Pancreas (tissue), 10 donors: ENCODE data around the gene TCF7L2. TPM values are rescaled to one million over a fixed set of nuclear protein-coding genes. Genes with fewer than 3 reads are reported as not detected.

ENCODE experiments used
- ATAC-seq, 4 donors: fragments of 200-7000 bp; cut with Tn5 transposase; one replicate each; pipeline versions ENCODE4 v1.8.0 to v1.9.1; 2020; ENCODE audit warnings: mild to moderate bottlenecking in 4 of 4, moderate library complexity in 4 of 4
- DNase-seq, 6 donors: peaks; one replicate each; pipeline ENCODE4 v3.0.0-alpha.2; 2020
- FAIRE-seq: peaks from 2 replicates; lab custom pipeline; 2012; peaks lifted over from hg19 to GRCh38; lab: Jason Lieb, UNC
- H3K27ac ChIP-seq, 4 donors: fragments of 200-600 bp; sonication (generic); 1 replicate in 3 of 4; 2 replicates in 1 of 4; pipeline versions ENCODE4 v1.5.0 to v1.8.0; 2020
- H3K27me3 ChIP-seq, 4 donors: fragments of 200-600 bp; one replicate each; pipeline ENCODE4 v1.8.0; 2021
- H3K36me3 ChIP-seq, 3 donors: fragments of 200-600 bp; sonication (generic) in 1 of 3; one replicate each; pipeline versions ENCODE4 v1.5.0 to v1.8.0; 2020 to 2021
- H3K4me1 ChIP-seq, 3 donors: fragments of 200-600 bp; one replicate each; pipeline ENCODE4 v1.8.0; 2021
- H3K4me3 ChIP-seq, 4 donors: fragments of 200-600 bp; sonication (generic) in 2 of 4; one replicate each; pipeline versions ENCODE4 v1.5.0 to v1.8.0; 2020 to 2021
- H3K9me3 ChIP-seq, 4 donors: fragments of 200-600 bp; one replicate each; pipeline ENCODE4 v1.8.0; 2021
- WGBS, 2 donors: extraction: QIAGEN DNeasy Blood & Tissue Kit; methylation state at CpG; one replicate each; pipeline ENCODE4 v1.1.7; 2013; 5-methylcytosine and 5-hydroxymethylcytosine counted together
- intact Hi-C, 3 donors: fragments of 100-400 bp; cut with DNase I; formaldehyde crosslinking; loops; one replicate each; pipeline versions ENCODE4 v1.11.1 to v1.14.2; 2022
- polyA plus RNA-seq, 2 donors: library from polyadenylated mRNA; stranded (reverse); fragments of 200-250 nt; gene quantifications; one replicate each; pipeline ENCODE4 v1.2.3, GENCODE V29; 2013
- total RNA-seq, 6 donors: library from RNA; stranded (reverse); fragmentation: NEBNext Ultra II Directional in 4 of 6; extraction: Animal tissue kit (Norgen Biotek cat#: 25700) in 4 of 6; gene quantifications; one replicate each; pipeline versions ENCODE4 v1.2.1 to v1.2.4, GENCODE V29; 2021 to 2023
- TF ChIP-seq, protein P1 (sequence below), 4 donors: fragments of 200-600 bp; sonication (generic) in 3 of 4; IDR thresholded peaks; one replicate each; pipeline versions ENCODE4 v1.5.0 to v1.8.0; 2021; ENCODE audit warnings: antibody characterized with exemption in 4 of 4
- donor health status: healthy with polysubstance abuse.
- donor health status: DM: no; HTN: no; CAD: no; lungs with moderate emphysema.
- donor health status: DM: no; HTN: no; CAD: no.
- donor health status: control.
- donor health status: control.
- donor health status: Bipolar disorder and iron deficiency.
- donor health status: DM: yes; HTN: yes; CAD: no.
- donor health status: DM: no; HTN: no; CAD: no.
- donor health status: DM: no; HTN: no; CAD: no.
- donor health status: DM: yes; HTN: yes; CAD: no.

The TCF7L2 gene
- total and polyA plus RNA-seq, 8 donors, result 7.9 to 22.3 (median 11.6) TPM

DNA sequence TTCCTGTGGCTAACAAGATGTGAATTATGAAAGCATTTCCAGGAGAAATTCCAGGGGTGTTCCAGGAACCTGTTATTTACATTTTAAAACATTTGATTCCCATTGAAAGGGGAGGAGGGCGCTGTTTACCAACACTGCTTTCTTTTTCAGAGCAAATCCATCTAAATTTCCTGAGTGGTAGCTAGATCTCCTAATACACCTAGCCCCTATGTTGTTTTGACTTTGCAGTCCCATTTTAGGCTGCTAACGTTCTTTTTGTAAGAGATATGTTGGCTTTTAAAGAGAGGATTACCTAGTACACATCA lies 130.8 kb downstream of the TCF7L2 start:
- Histone ChIP-seq H3K4me1 (peaks cover 0 to 2% (median 0%) of the 10 kb centered on the region in 3 donors), H3K36me3 (no peaks in the 10 kb centered on the region), H3K27me3 (no peaks in the 10 kb centered on the region), H3K27ac (no peak overlapping the region), H3K9me3 (no peaks in the 10 kb centered on the region), H3K4me3 (no peak overlapping the region)
- 77 to 79% methylated on average over 2 of the region's 2 CpGs for WGBS, 2 donors
- DNase-seq (no peak), FAIRE-seq (no peak), ATAC-seq (no peak)
- intact Hi-C loops, result no loop called here
- TF ChIP-seq, protein P1, sequence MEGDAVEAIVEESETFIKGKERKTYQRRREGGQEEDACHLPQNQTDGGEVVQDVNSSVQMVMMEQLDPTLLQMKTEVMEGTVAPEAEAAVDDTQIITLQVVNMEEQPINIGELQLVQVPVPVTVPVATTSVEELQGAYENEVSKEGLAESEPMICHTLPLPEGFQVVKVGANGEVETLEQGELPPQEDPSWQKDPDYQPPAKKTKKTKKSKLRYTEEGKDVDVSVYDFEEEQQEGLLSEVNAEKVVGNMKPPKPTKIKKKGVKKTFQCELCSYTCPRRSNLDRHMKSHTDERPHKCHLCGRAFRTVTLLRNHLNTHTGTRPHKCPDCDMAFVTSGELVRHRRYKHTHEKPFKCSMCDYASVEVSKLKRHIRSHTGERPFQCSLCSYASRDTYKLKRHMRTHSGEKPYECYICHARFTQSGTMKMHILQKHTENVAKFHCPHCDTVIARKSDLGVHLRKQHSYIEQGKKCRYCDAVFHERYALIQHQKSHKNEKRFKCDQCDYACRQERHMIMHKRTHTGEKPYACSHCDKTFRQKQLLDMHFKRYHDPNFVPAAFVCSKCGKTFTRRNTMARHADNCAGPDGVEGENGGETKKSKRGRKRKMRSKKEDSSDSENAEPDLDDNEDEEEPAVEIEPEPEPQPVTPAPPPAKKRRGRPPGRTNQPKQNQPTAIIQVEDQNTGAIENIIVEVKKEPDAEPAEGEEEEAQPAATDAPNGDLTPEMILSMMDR (IDR thresholded peaks at IDR 0.05), result no peak

DNA sequence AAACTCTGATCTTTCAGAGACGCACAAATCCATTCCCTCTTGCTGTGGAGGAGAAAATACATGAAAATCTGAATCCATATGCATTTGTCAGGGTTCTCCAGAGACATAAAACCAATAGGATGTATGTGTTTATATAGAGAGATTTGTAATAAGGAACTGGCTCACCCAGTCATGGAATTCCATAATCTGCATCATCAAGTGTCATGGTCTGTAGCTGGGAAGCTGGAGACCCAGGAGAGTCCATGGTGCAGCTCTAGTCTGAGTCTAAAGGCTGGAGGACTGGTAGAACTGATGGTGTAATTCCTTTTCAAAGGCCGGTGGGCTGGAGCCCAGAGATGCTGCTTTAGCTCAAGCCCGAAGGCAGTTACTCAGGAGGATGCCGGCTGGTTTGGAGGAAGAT lies 134.0 kb downstream of the TCF7L2 start:
- intact Hi-C loops, result no loop called here
- no peaks in the 10 kb centered on the region for H3K27me3 ChIP-seq
- DNase-seq (no peak), FAIRE-seq (no peak), ATAC-seq (no peak)
- no peaks in the 10 kb centered on the region for H3K36me3 ChIP-seq
- H3K4me1 ChIP-seq, result peaks cover 14 to 20% (median 17%) of the 10 kb centered on the region in 3 donors
- TF ChIP-seq, protein P1 (IDR thresholded peaks at IDR 0.05), result no peak
- WGBS, 2 donors, result 97 to 100% methylated on average over 4 of the region's 4 CpGs
- H3K9me3 ChIP-seq, result no peaks in the 10 kb centered on the region
- no peak overlapping the region for H3K27ac ChIP-seq
- no peak overlapping the region for H3K4me3 ChIP-seq

DNA sequence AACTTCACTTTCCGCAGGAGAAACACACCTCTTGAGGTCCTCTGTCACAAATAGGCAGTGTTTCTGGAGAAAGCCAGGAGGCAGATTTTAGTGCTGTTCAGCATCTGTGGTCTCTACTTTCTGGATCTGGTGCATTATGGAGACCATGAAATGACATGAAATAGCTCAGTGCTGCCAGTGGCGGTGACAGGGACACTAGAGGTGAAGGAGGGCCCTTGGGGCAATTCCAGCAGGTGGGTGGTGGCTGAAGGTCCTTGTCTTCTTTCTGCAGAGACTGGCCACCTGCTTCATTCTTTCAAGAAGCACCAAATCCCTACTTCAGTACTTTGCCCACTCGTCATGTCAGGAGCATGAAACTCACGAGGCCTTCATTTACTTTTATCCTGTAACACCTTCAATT lies 135.7 kb downstream of the TCF7L2 start:
- DNase-seq, result no peak
- Histone ChIP-seq H3K4me1 (peaks cover 14 to 20% (median 17%) of the 10 kb centered on the region in 3 donors), H3K36me3 (no peaks in the 10 kb centered on the region), H3K4me3 (no peak overlapping the region), H3K27ac (no peak overlapping the region), H3K9me3 (no peaks in the 10 kb centered on the region), H3K27me3 (no peaks in the 10 kb centered on the region)
- TF ChIP-seq, protein P1 (IDR thresholded peaks at IDR 0.05), result no peak
- 83 to 84% methylated on average over 4 of the region's 4 CpGs for WGBS, 2 donors
- no peak for ATAC-seq
- intact Hi-C loops, result no loop called here
- FAIRE-seq, result no peak

DNA sequence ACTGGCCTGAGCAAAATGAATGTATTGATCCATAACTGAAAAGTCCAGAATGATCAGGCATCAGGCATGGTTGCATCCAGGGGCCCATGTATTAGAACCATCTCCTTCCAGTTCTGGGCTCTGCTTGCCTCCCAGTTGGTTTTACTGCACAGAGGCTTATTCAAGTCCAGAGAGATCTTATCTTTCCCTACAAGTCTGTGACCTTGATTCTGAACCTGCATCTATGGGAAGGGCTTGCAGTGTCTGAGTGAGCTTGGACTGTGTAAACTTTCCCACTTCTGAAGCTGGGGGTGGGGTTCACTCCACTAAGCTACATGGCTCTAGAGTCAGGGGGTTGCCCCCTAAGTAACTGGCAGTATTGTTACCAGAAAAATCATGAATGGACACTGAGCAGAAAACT lies 136.2 kb downstream of the TCF7L2 start:
- Histone ChIP-seq H3K9me3 (no peaks in the 10 kb centered on the region), H3K27ac (peak overlapping the region in 2 of 4 donors; percentile 59 to 67), H3K4me1 (peaks cover 14 to 22% (median 17%) of the 10 kb centered on the region in 3 donors), H3K4me3 (no peak overlapping the region), H3K36me3 (no peaks in the 10 kb centered on the region), H3K27me3 (no peaks in the 10 kb centered on the region)
- TF ChIP-seq, protein P1 (IDR thresholded peaks at IDR 0.05), result no peak
- FAIRE-seq (no peak), DNase-seq (no peak), ATAC-seq (peak; percentile 30 to 61 (median 44))
- intact Hi-C loops, result no loop called here

DNA sequence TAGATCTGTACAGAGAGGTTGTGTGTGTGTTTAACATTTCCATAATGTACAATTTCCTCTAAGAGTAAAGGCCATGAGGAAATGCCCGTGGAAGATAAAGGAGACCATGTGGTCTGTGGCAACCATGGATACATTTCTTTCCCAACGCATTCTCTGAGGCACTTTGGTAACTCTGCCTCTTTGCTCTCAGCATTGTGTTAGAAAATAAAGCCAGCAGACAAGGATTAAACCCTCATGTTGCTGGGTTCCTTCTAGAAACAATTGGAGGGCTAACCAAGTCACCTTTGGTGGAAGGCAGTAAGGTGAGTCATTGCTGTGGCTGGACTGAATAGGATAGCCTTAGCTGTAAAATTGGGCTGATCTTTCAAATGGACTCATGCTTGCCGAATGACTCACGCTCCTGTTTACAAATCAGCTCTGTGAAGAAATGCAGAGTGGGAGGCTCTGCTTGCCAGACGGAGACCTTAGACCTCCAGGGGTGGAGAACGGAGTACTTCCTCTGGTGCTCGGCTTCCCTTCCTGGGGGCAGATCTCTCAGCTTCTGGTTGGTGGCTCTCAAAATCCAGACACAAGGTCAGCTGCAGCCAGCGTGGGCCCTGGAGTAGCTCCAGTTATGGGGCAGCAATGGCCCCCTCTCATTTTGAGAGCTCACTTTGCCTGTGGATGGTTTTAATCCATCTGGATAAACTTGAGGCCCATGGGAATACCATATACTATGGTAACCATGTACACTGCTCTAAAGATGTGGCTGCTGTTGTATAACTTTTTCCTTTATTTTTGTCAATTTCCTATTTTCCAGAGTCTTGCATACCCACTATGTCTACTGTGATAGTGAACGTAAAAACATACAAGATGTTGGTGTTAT lies 137.3 kb downstream of the TCF7L2 start:
- FAIRE-seq (peak; percentile 57), ATAC-seq (peak; percentile 54 to 90 (median 74))
- 73 to 77% methylated on average over 9 of the region's 9 CpGs for WGBS, 2 donors

More for the DNA sequence above, 137.3 kb downstream of the TCF7L2 start:
- TF ChIP-seq, protein P1 (IDR thresholded peaks at IDR 0.05), result no peak
- Histone ChIP-seq H3K36me3 (no peaks in the 10 kb centered on the region), H3K27ac (peak overlapping the region in 2 of 4 donors; percentile 59 to 67), H3K27me3 (no peaks in the 10 kb centered on the region), H3K4me1 (peaks cover 22 to 33% (median 26%) of the 10 kb centered on the region in 3 donors), H3K4me3 (no peak overlapping the region), H3K9me3 (no peaks in the 10 kb centered on the region)
- intact Hi-C loops, result no loop called here
- peak in 3 of 6 donors; percentile 27 to 69 (median 49) for DNase-seq
